ENCODE data around the gene HRCT1. TPM values are rescaled to one million over a fixed set of nuclear protein-coding genes. Genes with fewer than 3 reads are reported as not detected.

The HRCT1 gene
- total RNA-seq, 2 donors from 2014 or later, result not detected

GRCh38 chr9:35914301-35914807 lies 8.4 kb downstream of the HRCT1 start:
- no peaks in the 10 kb centered on the region for H3K9me3 Mint-ChIP-seq
- H3K4me3 Mint-ChIP-seq, result no peak overlapping the region
- H3K4me1 Mint-ChIP-seq (ENCODE audit: low read depth), result peaks cover 18% of the 10 kb centered on the region
- no peaks in the 10 kb centered on the region for H3K36me3 Mint-ChIP-seq (ENCODE audit: insufficient read depth in 2 of 2)
- ATAC-seq (replicated peaks in 1 of 2), result peak in 1 of 2 donors; percentile 48
- no peak overlapping the region for H3K27ac Mint-ChIP-seq
- no peak for DNase-seq
- no peaks in the 10 kb centered on the region for H3K27me3 Mint-ChIP-seq (ENCODE audit: low read depth)

- H3K9me3 Mint-ChIP-seq, result no peaks in the 10 kb centered on the region
- H3K4me1 Mint-ChIP-seq (ENCODE audit: low read depth), result peaks cover 6% of the 10 kb centered on the region
- no peak overlapping the region for H3K4me3 Mint-ChIP-seq
- no peak overlapping the region for H3K27ac Mint-ChIP-seq
- ATAC-seq (replicated peaks in 1 of 2), result no peak
- no peaks in the 10 kb centered on the region for H3K36me3 Mint-ChIP-seq (ENCODE audit: insufficient read depth in 2 of 2)
- H3K27me3 Mint-ChIP-seq (ENCODE audit: low read depth), result no peaks in the 10 kb centered on the region
- no peak for DNase-seq
Observed at GRCh38 chr9:35915681-35916294, 9.8 kb downstream of the HRCT1 start.

- no peak overlapping the region for H3K4me3 Mint-ChIP-seq
- no peaks in the 10 kb centered on the region for H3K9me3 Mint-ChIP-seq
- DNase-seq (no peak), ATAC-seq (replicated peaks in 1 of 2) (no peak)
- no peak overlapping the region for H3K27ac Mint-ChIP-seq
- no peaks in the 10 kb centered on the region for H3K27me3 Mint-ChIP-seq (ENCODE audit: low read depth)
- H3K36me3 Mint-ChIP-seq (ENCODE audit: insufficient read depth in 2 of 2), result no peaks in the 10 kb centered on the region
- no peaks in the 10 kb centered on the region for H3K4me1 Mint-ChIP-seq (ENCODE audit: low read depth)
Observed at GRCh38 chr9:35917261-35917660, 11.3 kb downstream of the HRCT1 start.

GRCh38 chr9:35918780-35919179 lies 12.8 kb downstream of the HRCT1 start:
- Mint-ChIP-seq H3K27ac (no peak overlapping the region), H3K36me3 (ENCODE audit: insufficient read depth in 2 of 2) (no peaks in the 10 kb centered on the region), H3K4me1 (ENCODE audit: low read depth) (peaks cover 12% of the 10 kb centered on the region), H3K27me3 (ENCODE audit: low read depth) (no peaks in the 10 kb centered on the region), H3K9me3 (no peaks in the 10 kb centered on the region), H3K4me3 (no peak overlapping the region)
- no peak for ATAC-seq (replicated peaks in 1 of 2)
- no peak for DNase-seq

- Mint-ChIP-seq H3K4me1 (ENCODE audit: low read depth) (peaks cover 18% of the 10 kb centered on the region), H3K4me3 (no peak overlapping the region), H3K36me3 (ENCODE audit: insufficient read depth in 2 of 2) (no peaks in the 10 kb centered on the region)
Observed at GRCh38 chr9:35919212-35920008, 13.4 kb downstream of the HRCT1 start.

GRCh38 chr9:35920051-35920620 lies 14.1 kb downstream of the HRCT1 start:
- H3K27me3 Mint-ChIP-seq (ENCODE audit: low read depth), result no peaks in the 10 kb centered on the region
- no peaks in the 10 kb centered on the region for H3K36me3 Mint-ChIP-seq (ENCODE audit: insufficient read depth in 2 of 2)
- no peak overlapping the region for H3K27ac Mint-ChIP-seq
- DNase-seq (no peak), ATAC-seq (replicated peaks in 1 of 2) (no peak)
- peaks cover 24% of the 10 kb centered on the region for H3K4me1 Mint-ChIP-seq (ENCODE audit: low read depth)
- H3K9me3 Mint-ChIP-seq, result no peaks in the 10 kb centered on the region
- H3K4me3 Mint-ChIP-seq, result no peak overlapping the region

More at GRCh38 chr9:35919212-35920008, 13.4 kb downstream of the HRCT1 start:
- Mint-ChIP-seq H3K27ac (no peak overlapping the region), H3K9me3 (no peaks in the 10 kb centered on the region), H3K27me3 (ENCODE audit: low read depth) (no peaks in the 10 kb centered on the region)
- ATAC-seq (replicated peaks in 1 of 2) (no peak), DNase-seq (no peak)

- Mint-ChIP-seq H3K27ac (no peak overlapping the region), H3K36me3 (ENCODE audit: insufficient read depth in 2 of 2) (no peaks in the 10 kb centered on the region), H3K9me3 (no peaks in the 10 kb centered on the region), H3K4me1 (ENCODE audit: low read depth) (peaks cover 24% of the 10 kb centered on the region), H3K27me3 (ENCODE audit: low read depth) (no peaks in the 10 kb centered on the region), H3K4me3 (peak overlapping the region in 1 of 2 donors; percentile 36)
- DNase-seq, result no peak
- ATAC-seq (replicated peaks in 1 of 2), result no peak
Observed at GRCh38 chr9:35923598-35923926, 17.6 kb downstream of the HRCT1 start.

- peak; percentile 82 to 88 for ATAC-seq (replicated peaks in 1 of 2)
- Mint-ChIP-seq H3K27me3 (ENCODE audit: low read depth) (no peaks in the 10 kb centered on the region), H3K9me3 (no peaks in the 10 kb centered on the region), H3K36me3 (ENCODE audit: insufficient read depth in 2 of 2) (no peaks in the 10 kb centered on the region), H3K4me3 (peak overlapping the region; percentile 55 to 79), H3K27ac (no peak overlapping the region), H3K4me1 (ENCODE audit: low read depth) (peaks cover 24% of the 10 kb centered on the region)
- peak; percentile 29 to 32 for DNase-seq
Observed at GRCh38 chr9:35923927-35924763, 18.1 kb downstream of the HRCT1 start.

- ATAC-seq (replicated peaks in 1 of 2), result no peak
- Mint-ChIP-seq H3K9me3 (no peaks in the 10 kb centered on the region), H3K27ac (no peak overlapping the region), H3K4me3 (no peak overlapping the region), H3K4me1 (ENCODE audit: low read depth) (peaks cover 25% of the 10 kb centered on the region), H3K36me3 (ENCODE audit: insufficient read depth in 2 of 2) (no peaks in the 10 kb centered on the region), H3K27me3 (ENCODE audit: low read depth) (peaks cover 6% of the 10 kb centered on the region)
- no peak for DNase-seq
Observed at GRCh38 chr9:35928591-35929452, 22.8 kb downstream of the HRCT1 start.

- Mint-ChIP-seq H3K4me3 (no peak overlapping the region), H3K36me3 (ENCODE audit: insufficient read depth in 2 of 2) (no peaks in the 10 kb centered on the region), H3K9me3 (no peaks in the 10 kb centered on the region), H3K27ac (no peak overlapping the region), H3K4me1 (ENCODE audit: low read depth) (peaks cover 24% of the 10 kb centered on the region), H3K27me3 (ENCODE audit: low read depth) (peaks cover 6% of the 10 kb centered on the region)
- ATAC-seq (replicated peaks in 1 of 2) (no peak), DNase-seq (no peak)
Observed at GRCh38 chr9:35929453-35929718, 23.4 kb downstream of the HRCT1 start.

- Mint-ChIP-seq H3K9me3 (no peaks in the 10 kb centered on the region), H3K4me3 (no peak overlapping the region), H3K27ac (no peak overlapping the region), H3K27me3 (ENCODE audit: low read depth) (peaks cover 6% of the 10 kb centered on the region), H3K4me1 (ENCODE audit: low read depth) (peaks cover 17% of the 10 kb centered on the region), H3K36me3 (ENCODE audit: insufficient read depth in 2 of 2) (no peaks in the 10 kb centered on the region)
- ATAC-seq (replicated peaks in 1 of 2) (no peak), DNase-seq (no peak)
Observed at GRCh38 chr9:35930521-35930920, 24.5 kb downstream of the HRCT1 start.

- no peak for ATAC-seq (replicated peaks in 1 of 2)
- Mint-ChIP-seq H3K4me3 (no peak overlapping the region), H3K27ac (no peak overlapping the region), H3K36me3 (ENCODE audit: insufficient read depth in 2 of 2) (no peaks in the 10 kb centered on the region), H3K4me1 (ENCODE audit: low read depth) (peaks cover 17% of the 10 kb centered on the region), H3K9me3 (no peaks in the 10 kb centered on the region), H3K27me3 (ENCODE audit: low read depth) (peaks cover 6% of the 10 kb centered on the region)
- DNase-seq, result no peak
Observed at GRCh38 chr9:35930989-35931388, 25.0 kb downstream of the HRCT1 start.

Data from activated T-cell treated with anti-CD3 and anti-CD28 coated beads, Interleukin-2, amount 50 U/mL, for 72 hours (primary cell).